Smooth muscle cell (in vitro differentiated cells): ENCODE measurements around the gene YAP1. TPM values are rescaled to one million over a fixed set of nuclear protein-coding genes. Genes with fewer than 3 reads are reported as not detected.

ENCODE experiments used
- DNase-seq: peaks from one replicate; lab custom pipeline; 2025; ENCODE audit not compliant: unreplicated experiment; lab: John Stamatoyannopoulos, UW
- H2AFZ ChIP-seq: fragments of 200-600 bp; sonication (generic); 2 replicates; pipeline ENCODE4 v1.6.0; 2016; ENCODE audit warnings: antibody characterized with exemption, low read depth, mild to moderate bottlenecking
- H3F3A ChIP-seq: fragments of 200-600 bp; sonication (generic); 2 replicates; pipeline ENCODE4 v1.6.0; 2017; ENCODE audit warnings: antibody characterized with exemption, low read depth
- H3K27ac ChIP-seq: fragments of 200-600 bp; sonication (generic); 2 replicates; pipeline ENCODE4 v1.5.1; 2016; ENCODE audit warnings: low read depth, mild to moderate bottlenecking
- H3K27me3 ChIP-seq: fragments of 200-600 bp; sonication (generic); 2 replicates; pipeline ENCODE4 v1.6.1; 2016; ENCODE audit warnings: low read depth, mild to moderate bottlenecking
- H3K36me3 ChIP-seq: fragments of 200-600 bp; sonication (generic); 2 replicates; pipeline ENCODE4 v1.5.1; 2016; ENCODE audit warnings: low read depth
- H3K4me1 ChIP-seq: fragments of 200-600 bp; sonication (generic); 2 replicates; pipeline ENCODE4 v1.5.1; 2016; ENCODE audit warnings: low read depth
- H3K4me2 ChIP-seq: fragments of 200-600 bp; sonication (generic); 2 replicates; pipeline ENCODE4 v1.6.0; 2016; ENCODE audit warnings: mild to moderate bottlenecking
- H3K4me3 ChIP-seq: fragments of 200-600 bp; sonication (generic); 2 replicates; pipeline ENCODE4 v1.5.1; 2016; ENCODE audit warnings: mild to moderate bottlenecking
- H3K79me2 ChIP-seq: fragments of 200-600 bp; sonication (generic); 2 replicates; pipeline ENCODE4 v1.6.0; 2016; ENCODE audit warnings: low read depth, mild to moderate bottlenecking
- H3K9ac ChIP-seq: fragments of 200-600 bp; sonication (generic); 2 replicates; pipeline ENCODE4 v1.6.0; 2016; ENCODE audit warnings: low read depth
- H3K9me3 ChIP-seq: fragments of 200-600 bp; sonication (generic); replicated peaks from 2 replicates; pipeline ENCODE4 v1.5.1; 2016; ENCODE audit warnings: low read depth
- H4K20me1 ChIP-seq: fragments of 200-600 bp; sonication (generic); 2 replicates; pipeline ENCODE4 v1.6.0; 2016; ENCODE audit warnings: low read depth
- WGBS: methylation state at CpG from one replicate; pipeline ENCODE4 v1.1.7; 2016; ENCODE audit warnings: low lambda C conversion rate; 5-methylcytosine and 5-hydroxymethylcytosine counted together
- polyA plus RNA-seq: library from polyadenylated mRNA; unstranded; fragments of >200 nt; fragmentation: Nextera tagmentation; extraction: Ambion mirVana; gene quantifications from 2 replicates; pipeline ENCODE4 v1.2.1, GENCODE V29; 2016
- total RNA-seq: library from RNA; depleted of rRNA; stranded (reverse); fragments of >200 nt; gene quantifications from 2 replicates; pipeline ENCODE4 v1.2.3, GENCODE V29; 2014
- TF ChIP-seq, protein P1 (sequence below): fragments of 200-600 bp; sonication (generic); IDR thresholded peaks from 2 replicates; pipeline ENCODE4 v1.5.1; 2017; ENCODE audit warnings: borderline replicate concordance, mild to moderate bottlenecking, antibody characterized with exemption; ENCODE audit not compliant: insufficient read depth, poor library complexity, severe bottlenecking

The YAP1 gene
- total and polyA plus RNA-seq, 2 experiments from 2014 or later: 25.1 to 174 TPM

DNA sequence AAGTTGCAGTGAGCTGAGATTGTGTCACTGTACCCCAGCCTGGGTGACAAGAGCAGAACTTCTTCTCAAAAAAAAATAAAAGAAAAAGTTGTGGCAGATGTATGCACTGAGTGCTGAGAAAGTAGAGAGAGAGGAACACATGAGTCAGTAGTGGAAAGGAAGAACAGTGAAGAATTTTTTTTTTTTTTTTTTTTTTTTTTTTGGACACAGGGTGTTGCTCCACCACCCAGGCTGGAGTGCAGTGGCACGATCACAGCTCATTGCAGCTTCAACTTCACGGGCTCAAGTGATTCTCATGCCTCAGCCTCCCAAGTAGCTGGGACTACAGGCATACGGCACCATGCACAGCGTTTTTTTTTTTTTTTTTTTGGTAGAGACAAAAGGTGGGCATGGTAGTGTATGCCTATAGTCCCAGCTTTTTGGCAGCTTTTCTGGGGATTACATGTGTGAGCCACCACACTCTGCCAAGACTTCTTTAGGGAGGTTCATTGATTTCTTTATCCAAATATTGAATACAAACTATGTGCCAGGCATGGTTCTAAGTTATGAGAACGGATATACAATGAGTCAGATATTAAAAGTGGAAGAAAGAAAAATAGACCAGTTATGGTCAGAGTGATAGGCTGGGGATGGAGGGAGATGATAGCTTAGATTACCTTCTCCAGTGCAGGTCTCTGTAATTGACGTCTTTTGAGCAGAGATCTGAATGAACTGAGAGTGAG, 62.0 kb downstream of the YAP1 start:
- peak overlapping the region; percentile 76 for H3K4me2 ChIP-seq
- 66% methylated on average over 5 of the region's 6 CpGs for WGBS

DNA sequence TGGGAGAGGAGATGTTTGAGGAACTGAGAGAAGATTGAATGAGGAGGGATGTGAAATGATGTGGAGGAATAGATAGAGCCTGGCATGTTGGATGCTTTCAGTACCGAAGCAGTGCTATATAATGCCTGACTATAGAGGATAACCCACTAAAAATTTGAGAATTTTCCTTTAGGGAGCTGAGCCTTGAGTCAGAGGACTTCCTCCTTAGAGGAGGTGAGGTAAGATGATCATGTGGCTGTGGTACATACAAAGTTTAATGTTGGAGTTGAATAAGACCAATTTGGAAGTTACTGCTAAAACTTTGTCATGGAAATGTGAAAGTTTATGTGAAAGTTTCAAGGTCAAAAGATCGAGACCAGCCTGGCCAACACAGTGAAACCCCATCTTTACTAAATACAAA, 66.9 kb downstream of the YAP1 start:
- H3K4me3 ChIP-seq: no peak overlapping the region
- no peaks in the 10 kb centered on the region for H3K9me3 ChIP-seq
- H2AFZ ChIP-seq: no peak overlapping the region
- 95% methylated on average over 2 of the region's 2 CpGs for WGBS
- peaks cover 12% of the 10 kb centered on the region for H3K36me3 ChIP-seq
- no peaks in the 10 kb centered on the region for H3K4me1 ChIP-seq
- TF ChIP-seq, protein P1, sequence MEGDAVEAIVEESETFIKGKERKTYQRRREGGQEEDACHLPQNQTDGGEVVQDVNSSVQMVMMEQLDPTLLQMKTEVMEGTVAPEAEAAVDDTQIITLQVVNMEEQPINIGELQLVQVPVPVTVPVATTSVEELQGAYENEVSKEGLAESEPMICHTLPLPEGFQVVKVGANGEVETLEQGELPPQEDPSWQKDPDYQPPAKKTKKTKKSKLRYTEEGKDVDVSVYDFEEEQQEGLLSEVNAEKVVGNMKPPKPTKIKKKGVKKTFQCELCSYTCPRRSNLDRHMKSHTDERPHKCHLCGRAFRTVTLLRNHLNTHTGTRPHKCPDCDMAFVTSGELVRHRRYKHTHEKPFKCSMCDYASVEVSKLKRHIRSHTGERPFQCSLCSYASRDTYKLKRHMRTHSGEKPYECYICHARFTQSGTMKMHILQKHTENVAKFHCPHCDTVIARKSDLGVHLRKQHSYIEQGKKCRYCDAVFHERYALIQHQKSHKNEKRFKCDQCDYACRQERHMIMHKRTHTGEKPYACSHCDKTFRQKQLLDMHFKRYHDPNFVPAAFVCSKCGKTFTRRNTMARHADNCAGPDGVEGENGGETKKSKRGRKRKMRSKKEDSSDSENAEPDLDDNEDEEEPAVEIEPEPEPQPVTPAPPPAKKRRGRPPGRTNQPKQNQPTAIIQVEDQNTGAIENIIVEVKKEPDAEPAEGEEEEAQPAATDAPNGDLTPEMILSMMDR: no peak
- H3F3A ChIP-seq: peaks cover 29% of the 10 kb centered on the region
- no peak for DNase-seq
- no peak overlapping the region for H3K4me2 ChIP-seq
- no peaks in the 10 kb centered on the region for H3K27me3 ChIP-seq
- H4K20me1 ChIP-seq: peaks cover 26% of the 10 kb centered on the region
- H3K79me2 ChIP-seq: peaks cover 83% of the 10 kb centered on the region
- H3K27ac ChIP-seq: peak overlapping the region; percentile 85
- H3K9ac ChIP-seq: no peak overlapping the region

More for the DNA sequence above, 62.0 kb downstream of the YAP1 start:
- Histone ChIP-seq H3K27me3 (no peaks in the 10 kb centered on the region), H3K36me3 (peaks cover 12% of the 10 kb centered on the region), H3K4me3 (no peak overlapping the region), H4K20me1 (peaks cover 40% of the 10 kb centered on the region), H3K79me2 (peaks cover 96% of the 10 kb centered on the region), H3K27ac (peak overlapping the region; percentile 66), H2AFZ (no peak overlapping the region), H3K4me1 (peaks cover 24% of the 10 kb centered on the region), H3F3A (peaks cover 24% of the 10 kb centered on the region), H3K9ac (no peak overlapping the region), H3K9me3 (no peaks in the 10 kb centered on the region)
- no peak for DNase-seq
- TF ChIP-seq, protein P1: no peak

DNA sequence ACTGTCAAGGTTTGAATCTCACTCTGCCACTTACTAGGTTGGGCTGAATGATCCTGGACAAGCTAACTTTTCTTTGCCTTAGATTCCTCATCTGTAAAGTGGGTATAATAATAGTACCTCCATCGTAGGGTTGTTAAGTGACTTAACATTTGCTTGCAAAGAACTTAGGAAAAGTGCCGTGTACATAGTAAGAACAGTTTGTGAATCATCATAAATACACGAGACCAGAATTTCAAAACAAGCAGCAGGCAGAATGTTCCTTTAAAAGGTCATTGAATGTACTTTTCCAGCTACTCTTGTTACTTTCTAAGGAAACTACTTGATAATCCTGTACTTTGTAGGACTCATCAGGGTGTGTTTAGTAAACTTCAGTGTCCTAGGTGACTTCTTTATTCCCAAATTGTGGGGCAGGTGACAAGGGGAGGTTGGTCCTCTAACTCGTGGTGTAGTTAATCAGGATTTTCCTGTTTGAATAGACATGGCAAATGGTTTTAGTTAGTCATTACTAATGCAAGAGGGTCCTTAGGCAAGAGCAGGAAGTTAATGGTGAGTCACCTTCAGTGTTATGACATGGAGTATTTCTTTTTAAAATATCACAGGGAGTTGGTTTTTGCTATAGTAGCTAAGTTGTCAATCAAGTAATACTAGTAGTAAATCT, 67.9 kb downstream of the YAP1 start:
- no peaks in the 10 kb centered on the region for H3K4me1 ChIP-seq
- peaks cover 19% of the 10 kb centered on the region for H4K20me1 ChIP-seq
- peaks cover 83% of the 10 kb centered on the region for H3K79me2 ChIP-seq
- H3K4me2 ChIP-seq: peak overlapping the region; percentile 45
- H3K36me3 ChIP-seq: peaks cover 12% of the 10 kb centered on the region
- H3K9me3 ChIP-seq: no peaks in the 10 kb centered on the region
- no peak overlapping the region for H2AFZ ChIP-seq
- H3K27ac ChIP-seq: peak overlapping the region; percentile 85
- peak overlapping the region; percentile 42 for H3K9ac ChIP-seq
- peaks cover 33% of the 10 kb centered on the region for H3F3A ChIP-seq
- DNase-seq: no peak
- TF ChIP-seq, protein P1: no peak
- no peak overlapping the region for H3K4me3 ChIP-seq
- WGBS: 13% methylated on average over 4 of the region's 4 CpGs
- H3K27me3 ChIP-seq: no peaks in the 10 kb centered on the region

DNA sequence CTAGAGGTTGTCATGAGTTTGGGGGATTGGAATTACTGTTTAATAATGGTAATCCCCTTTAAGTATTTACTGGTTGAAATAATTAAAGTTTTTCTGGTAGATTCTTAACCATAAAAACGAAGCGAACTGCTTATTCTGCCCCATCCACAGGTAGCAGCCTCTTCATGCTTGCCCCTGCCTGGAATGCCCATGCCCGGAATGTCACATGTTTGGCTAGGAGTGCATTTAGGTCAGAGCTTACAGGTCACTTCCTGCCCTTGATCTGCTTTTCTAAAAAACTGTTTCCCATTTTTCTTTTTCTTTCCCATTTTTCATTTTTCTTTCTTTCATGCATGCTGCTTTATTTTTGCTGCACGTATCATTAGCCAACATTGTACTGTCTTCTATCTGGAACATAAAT, 69.1 kb downstream of the YAP1 start:
- WGBS: 92% methylated on average over 4 of the region's 4 CpGs
- H3K4me1 ChIP-seq: no peaks in the 10 kb centered on the region
- H3K9ac ChIP-seq: no peak overlapping the region
- peak overlapping the region; percentile 85 for H3K27ac ChIP-seq
- H4K20me1 ChIP-seq: peaks cover 23% of the 10 kb centered on the region
- H3K4me2 ChIP-seq: no peak overlapping the region
- H3K79me2 ChIP-seq: peaks cover 80% of the 10 kb centered on the region
- no peak overlapping the region for H3K4me3 ChIP-seq
- no peaks in the 10 kb centered on the region for H3K27me3 ChIP-seq
- H2AFZ ChIP-seq: no peak overlapping the region
- H3K9me3 ChIP-seq: no peaks in the 10 kb centered on the region
- DNase-seq: no peak
- peaks cover 36% of the 10 kb centered on the region for H3F3A ChIP-seq
- TF ChIP-seq, protein P1: no peak
- H3K36me3 ChIP-seq: peaks cover 8% of the 10 kb centered on the region
